ENCODE results near the gene PLAU. TPM values are rescaled to one million over a fixed set of nuclear protein-coding genes. Genes with fewer than 3 reads are reported as not detected.

The PLAU gene
- total and polyA plus RNA-seq, 8 donors, result 1.4 to 29.0 (median 1.9) TPM

GRCh38 chr10:73865107-73865458 lies 45.8 kb upstream of the PLAU start:
- TF ChIP-seq CTCF (IDR thresholded peaks at IDR 0.05), result no peak
- intact Hi-C loops (cut with DNase I), result no loop called here
- Histone ChIP-seq H3K36me3 (peaks cover 0 to 29% of the 10 kb centered on the region in 2 donors), H3K4me1 (peaks cover 9 to 78% of the 10 kb centered on the region in 2 donors), H3K9me3 (no peaks in the 10 kb centered on the region), H3K4me3 (peak overlapping the region in 1 of 2 donors; percentile 31), H3K27me3 (no peaks in the 10 kb centered on the region), H3K27ac (peak overlapping the region; percentile 41 to 92)
- DNase-seq (no peak), ATAC-seq (no peak)

DNA sequence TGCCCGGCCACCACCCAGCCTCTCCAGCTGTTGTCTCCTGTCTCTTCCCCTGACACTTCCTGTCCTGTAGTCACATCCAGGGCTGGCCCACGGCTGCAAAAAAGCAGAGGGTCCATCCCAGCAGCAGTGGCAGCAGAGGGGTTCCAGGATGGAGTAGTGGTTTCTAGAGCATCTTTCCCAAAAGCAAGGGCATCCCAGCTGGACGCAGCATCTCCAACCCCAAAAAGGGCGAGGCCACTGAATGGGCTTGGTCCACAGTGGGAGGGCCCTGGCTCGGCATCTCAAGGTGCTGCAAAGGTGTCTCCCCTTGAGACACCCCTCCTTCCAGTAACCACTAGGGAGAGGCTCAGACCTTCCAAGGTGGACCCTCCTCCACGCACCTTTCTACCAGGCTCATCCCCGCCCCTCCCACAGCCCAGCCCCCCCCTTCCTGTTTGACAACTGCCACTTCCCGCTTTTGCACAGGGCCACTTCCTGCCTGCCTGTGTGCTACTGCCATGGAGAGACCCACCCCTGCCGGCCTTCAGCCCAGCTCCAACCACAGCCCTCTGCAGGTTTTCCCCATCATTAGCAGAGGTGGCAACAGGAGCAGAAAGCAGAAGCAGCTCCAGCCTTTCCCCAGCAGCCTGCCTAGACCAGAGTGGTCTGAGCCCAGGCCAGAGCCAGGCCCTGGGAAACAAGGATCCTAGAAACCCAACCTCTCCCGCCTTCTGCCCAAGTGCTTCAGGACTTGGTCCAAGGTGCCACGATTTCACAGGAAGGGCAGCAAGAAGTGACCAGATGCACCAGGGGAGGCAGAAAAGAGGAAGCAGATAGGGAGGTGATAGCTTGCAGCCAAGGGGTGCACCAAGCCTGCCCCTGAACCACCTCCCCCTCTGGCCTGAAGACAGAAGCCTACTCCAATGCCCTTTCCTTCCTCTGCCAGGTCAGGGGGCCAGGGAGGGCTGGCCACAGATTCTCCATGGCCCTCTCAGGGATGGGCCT lies 45.2 kb upstream of the PLAU start:
- Histone ChIP-seq H3K9me3 (no peaks in the 10 kb centered on the region), H3K4me1 (peaks cover 9 to 81% of the 10 kb centered on the region in 2 donors), H3K36me3 (peaks cover 0 to 22% of the 10 kb centered on the region in 2 donors), H3K4me3 (peak overlapping the region in 1 of 2 donors; percentile 31), H3K27ac (peak overlapping the region; percentile 41 to 92), H3K27me3 (no peaks in the 10 kb centered on the region)
- intact Hi-C loops (cut with DNase I), result no loop called here
- ATAC-seq (peak; percentile 79), DNase-seq (peak in 2 of 4 donors; percentile 78 to 89)
- TF ChIP-seq CTCF (IDR thresholded peaks at IDR 0.05), result no peak

GRCh38 chr10:73866621-73867020 lies 44.3 kb upstream of the PLAU start:
- H3K36me3 ChIP-seq, result peaks cover 0 to 18% of the 10 kb centered on the region in 2 donors

GRCh38 chr10:73867126-73867807 lies 43.7 kb upstream of the PLAU start:
- H3K27ac ChIP-seq, result peak overlapping the region in 1 of 2 donors; percentile 92
- H3K4me3 ChIP-seq, result no peak overlapping the region
- DNase-seq (no peak), ATAC-seq (no peak)
- intact Hi-C loops (cut with DNase I), result no loop called here
- H3K27me3 ChIP-seq, result no peaks in the 10 kb centered on the region
- no peaks in the 10 kb centered on the region for H3K9me3 ChIP-seq
- H3K4me1 ChIP-seq, result peaks cover 12 to 82% of the 10 kb centered on the region in 2 donors
- no peak for TF ChIP-seq CTCF (IDR thresholded peaks at IDR 0.05)
- H3K36me3 ChIP-seq, result peaks cover 0 to 18% of the 10 kb centered on the region in 2 donors

More at GRCh38 chr10:73866621-73867020, 44.3 kb upstream of the PLAU start:
- Histone ChIP-seq H3K4me3 (no peak overlapping the region), H3K4me1 (peaks cover 9 to 82% of the 10 kb centered on the region in 2 donors), H3K9me3 (no peaks in the 10 kb centered on the region), H3K27me3 (no peaks in the 10 kb centered on the region), H3K27ac (peak overlapping the region; percentile 41 to 92)
- no peak for ATAC-seq
- intact Hi-C loops (cut with DNase I), result no loop called here
- DNase-seq, result no peak
- no peak for TF ChIP-seq CTCF (IDR thresholded peaks at IDR 0.05)
